ENCODE data around the gene SAFB2. TPM values are rescaled to one million over a fixed set of nuclear protein-coding genes. Genes with fewer than 3 reads are reported as not detected.

Gene SAFB2
- total and polyA plus RNA-seq, 2 of the 13 experiments (the other 11 are each of a cell fraction or from before 2014, with no cell fraction given) = 11.2 to 31.5 TPM

DNA sequence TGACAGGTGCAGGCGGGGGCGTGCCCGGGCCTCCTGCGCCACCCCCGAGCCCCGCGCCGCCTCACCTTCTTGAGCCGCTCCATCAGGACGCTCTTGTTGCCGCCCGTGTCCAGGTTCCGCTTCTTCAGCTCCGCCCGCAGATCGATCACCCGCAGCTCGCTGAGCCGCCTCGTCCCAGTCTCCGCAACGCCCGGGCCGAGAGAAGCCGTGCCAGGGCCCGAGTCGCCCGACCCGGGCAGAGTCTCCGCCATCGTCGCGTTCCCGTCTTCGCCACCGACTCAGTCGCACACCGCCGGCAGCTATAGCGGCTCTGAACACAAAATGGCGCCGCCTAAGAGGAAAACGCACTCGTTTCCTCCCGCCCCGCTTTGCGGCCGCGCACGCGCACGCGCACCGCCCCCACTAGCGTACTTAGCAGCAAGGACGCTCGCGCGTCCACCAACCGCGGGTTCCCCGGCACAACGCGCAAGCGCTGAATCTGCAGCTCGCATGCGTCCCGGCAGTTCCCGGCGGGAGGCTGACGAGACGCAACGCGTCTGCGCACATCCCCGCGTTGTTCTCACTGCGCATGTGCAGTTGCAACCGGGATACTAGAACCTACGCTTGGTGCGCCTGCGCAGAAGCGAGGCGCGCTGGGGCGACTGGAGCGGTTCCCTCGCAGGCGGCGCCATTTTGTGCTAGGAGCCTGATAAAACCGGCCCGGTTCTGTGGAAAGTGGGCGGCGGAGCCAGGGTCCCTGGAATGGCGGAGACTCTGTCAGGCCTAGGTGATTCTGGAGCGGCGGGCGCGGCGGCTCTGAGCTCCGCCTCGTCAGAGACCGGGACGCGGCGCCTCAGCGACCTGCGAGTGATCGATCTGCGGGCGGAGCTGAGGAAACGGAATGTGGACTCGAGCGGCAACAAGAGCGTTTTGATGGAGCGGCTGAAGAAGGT is at the start of gene SAFB2, which contains the start of gene SAFB (continued):
- TF ChIP-seq, protein P1, sequence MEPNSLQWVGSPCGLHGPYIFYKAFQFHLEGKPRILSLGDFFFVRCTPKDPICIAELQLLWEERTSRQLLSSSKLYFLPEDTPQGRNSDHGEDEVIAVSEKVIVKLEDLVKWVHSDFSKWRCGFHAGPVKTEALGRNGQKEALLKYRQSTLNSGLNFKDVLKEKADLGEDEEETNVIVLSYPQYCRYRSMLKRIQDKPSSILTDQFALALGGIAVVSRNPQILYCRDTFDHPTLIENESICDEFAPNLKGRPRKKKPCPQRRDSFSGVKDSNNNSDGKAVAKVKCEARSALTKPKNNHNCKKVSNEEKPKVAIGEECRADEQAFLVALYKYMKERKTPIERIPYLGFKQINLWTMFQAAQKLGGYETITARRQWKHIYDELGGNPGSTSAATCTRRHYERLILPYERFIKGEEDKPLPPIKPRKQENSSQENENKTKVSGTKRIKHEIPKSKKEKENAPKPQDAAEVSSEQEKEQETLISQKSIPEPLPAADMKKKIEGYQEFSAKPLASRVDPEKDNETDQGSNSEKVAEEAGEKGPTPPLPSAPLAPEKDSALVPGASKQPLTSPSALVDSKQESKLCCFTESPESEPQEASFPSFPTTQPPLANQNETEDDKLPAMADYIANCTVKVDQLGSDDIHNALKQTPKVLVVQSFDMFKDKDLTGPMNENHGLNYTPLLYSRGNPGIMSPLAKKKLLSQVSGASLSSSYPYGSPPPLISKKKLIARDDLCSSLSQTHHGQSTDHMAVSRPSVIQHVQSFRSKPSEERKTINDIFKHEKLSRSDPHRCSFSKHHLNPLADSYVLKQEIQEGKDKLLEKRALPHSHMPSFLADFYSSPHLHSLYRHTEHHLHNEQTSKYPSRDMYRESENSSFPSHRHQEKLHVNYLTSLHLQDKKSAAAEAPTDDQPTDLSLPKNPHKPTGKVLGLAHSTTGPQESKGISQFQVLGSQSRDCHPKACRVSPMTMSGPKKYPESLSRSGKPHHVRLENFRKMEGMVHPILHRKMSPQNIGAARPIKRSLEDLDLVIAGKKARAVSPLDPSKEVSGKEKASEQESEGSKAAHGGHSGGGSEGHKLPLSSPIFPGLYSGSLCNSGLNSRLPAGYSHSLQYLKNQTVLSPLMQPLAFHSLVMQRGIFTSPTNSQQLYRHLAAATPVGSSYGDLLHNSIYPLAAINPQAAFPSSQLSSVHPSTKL (CRISPR knock-in tag; IDR thresholded peaks at IDR 0.05) = 0 out of 2 replicates have a peak, but pooled peaks have one; percentile 22
- TF ChIP-seq, protein P2, sequence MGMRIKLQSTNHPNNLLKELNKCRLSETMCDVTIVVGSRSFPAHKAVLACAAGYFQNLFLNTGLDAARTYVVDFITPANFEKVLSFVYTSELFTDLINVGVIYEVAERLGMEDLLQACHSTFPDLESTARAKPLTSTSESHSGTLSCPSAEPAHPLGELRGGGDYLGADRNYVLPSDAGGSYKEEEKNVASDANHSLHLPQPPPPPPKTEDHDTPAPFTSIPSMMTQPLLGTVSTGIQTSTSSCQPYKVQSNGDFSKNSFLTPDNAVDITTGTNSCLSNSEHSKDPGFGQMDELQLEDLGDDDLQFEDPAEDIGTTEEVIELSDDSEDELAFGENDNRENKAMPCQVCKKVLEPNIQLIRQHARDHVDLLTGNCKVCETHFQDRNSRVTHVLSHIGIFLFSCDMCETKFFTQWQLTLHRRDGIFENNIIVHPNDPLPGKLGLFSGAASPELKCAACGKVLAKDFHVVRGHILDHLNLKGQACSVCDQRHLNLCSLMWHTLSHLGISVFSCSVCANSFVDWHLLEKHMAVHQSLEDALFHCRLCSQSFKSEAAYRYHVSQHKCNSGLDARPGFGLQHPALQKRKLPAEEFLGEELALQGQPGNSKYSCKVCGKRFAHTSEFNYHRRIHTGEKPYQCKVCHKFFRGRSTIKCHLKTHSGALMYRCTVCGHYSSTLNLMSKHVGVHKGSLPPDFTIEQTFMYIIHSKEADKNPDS (CRISPR knock-in tag; IDR thresholded peaks at IDR 0.05) = no peak
- TF ChIP-seq ZNF549 (CRISPR knock-in tag; IDR thresholded peaks at IDR 0.05) = peak; percentile 55; the same call in 1 of the 2 replicates
- peak; percentile 58; the same call in 1 of the 2 replicates for TF ChIP-seq REL (CRISPR knock-in tag; conservative IDR thresholded peaks at IDR 0.05)
- no peak for TF ChIP-seq NONO (IDR thresholded peaks at IDR 0.05)
- peak; percentile 75 for TF ChIP-seq NONO (CRISPR knock-in tag; conservative IDR thresholded peaks at IDR 0.05)
- TF ChIP-seq TOE1 (CRISPR knock-in tag; IDR thresholded peaks at IDR 0.05) = no peak; the same call in 1 of the 2 replicates
- TF ChIP-seq BRCA1 (CRISPR knock-in tag; IDR thresholded peaks at IDR 0.05) = peak; percentile 86; the same call in 1 of the 2 replicates
- 0 out of 2 replicates have a peak, but pooled peaks have one; percentile 69 for TF ChIP-seq ZNF557 (CRISPR knock-in tag; IDR thresholded peaks at IDR 0.05)
- TF ChIP-seq TSC22D2 (CRISPR knock-in tag; IDR thresholded peaks at IDR 0.05; ENCODE audit: borderline replicate concordance) = peak; percentile 87; the same call in 1 of the 2 replicates
- no peak; the same call in none of the 2 replicates for TF ChIP-seq ARNT2 (CRISPR knock-in tag; IDR thresholded peaks at IDR 0.05; ENCODE audit: low read depth)
- TF ChIP-seq MED1 (CRISPR knock-in tag; IDR thresholded peaks at IDR 0.05) = peak; percentile 69
- no peak; the same call in none of the 2 replicates for TF ChIP-seq BRD4 (CRISPR knock-in tag; IDR thresholded peaks at IDR 0.05)
- 0 out of 2 replicates have a peak, but pooled peaks have one; percentile 26 for TF ChIP-seq TBP (CRISPR knock-in tag; IDR thresholded peaks at IDR 0.05)
- TF ChIP-seq ZNF160 (CRISPR knock-in tag; IDR thresholded peaks at IDR 0.05) = no peak
- TF ChIP-seq KDM3A (CRISPR knock-in tag; IDR thresholded peaks at IDR 0.05; ENCODE audit: low read depth) = peak; percentile 51; the same call in 1 of the 2 replicates
- TF ChIP-seq ZNF20 (CRISPR knock-in tag; IDR thresholded peaks at IDR 0.05) = no peak; the same call in 1 of the 2 replicates
- TF ChIP-seq, protein P3, sequence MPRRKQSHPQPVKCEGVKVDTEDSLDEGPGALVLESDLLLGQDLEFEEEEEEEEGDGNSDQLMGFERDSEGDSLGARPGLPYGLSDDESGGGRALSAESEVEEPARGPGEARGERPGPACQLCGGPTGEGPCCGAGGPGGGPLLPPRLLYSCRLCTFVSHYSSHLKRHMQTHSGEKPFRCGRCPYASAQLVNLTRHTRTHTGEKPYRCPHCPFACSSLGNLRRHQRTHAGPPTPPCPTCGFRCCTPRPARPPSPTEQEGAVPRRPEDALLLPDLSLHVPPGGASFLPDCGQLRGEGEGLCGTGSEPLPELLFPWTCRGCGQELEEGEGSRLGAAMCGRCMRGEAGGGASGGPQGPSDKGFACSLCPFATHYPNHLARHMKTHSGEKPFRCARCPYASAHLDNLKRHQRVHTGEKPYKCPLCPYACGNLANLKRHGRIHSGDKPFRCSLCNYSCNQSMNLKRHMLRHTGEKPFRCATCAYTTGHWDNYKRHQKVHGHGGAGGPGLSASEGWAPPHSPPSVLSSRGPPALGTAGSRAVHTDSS (CRISPR knock-in tag; conservative IDR thresholded peaks at IDR 0.05) = 0 out of 2 replicates have a peak, but pooled peaks have one; percentile 51
- peak; percentile 32; the same call in 1 of the 2 replicates for TF ChIP-seq ZNF235 (CRISPR knock-in tag; IDR thresholded peaks at IDR 0.05; ENCODE audit: borderline replicate concordance)
- TF ChIP-seq ZNF720 (CRISPR knock-in tag; IDR thresholded peaks at IDR 0.05) = no peak
- TF ChIP-seq MEIS1 (CRISPR knock-in tag; IDR thresholded peaks at IDR 0.05; ENCODE audit: borderline replicate concordance) = peak; percentile 58; the same call in 1 of the 2 replicates
- TF ChIP-seq ZNF446 (CRISPR knock-in tag; IDR thresholded peaks at IDR 0.05) = peak; percentile 45; the same call in 1 of the 2 replicates
